ENCODE measurements around the gene DYNC1I1.
A peak's percentile ranks its signal among the peaks of the same experiment; 100 is the strongest.

DYNC1I1 gene

DNA sequence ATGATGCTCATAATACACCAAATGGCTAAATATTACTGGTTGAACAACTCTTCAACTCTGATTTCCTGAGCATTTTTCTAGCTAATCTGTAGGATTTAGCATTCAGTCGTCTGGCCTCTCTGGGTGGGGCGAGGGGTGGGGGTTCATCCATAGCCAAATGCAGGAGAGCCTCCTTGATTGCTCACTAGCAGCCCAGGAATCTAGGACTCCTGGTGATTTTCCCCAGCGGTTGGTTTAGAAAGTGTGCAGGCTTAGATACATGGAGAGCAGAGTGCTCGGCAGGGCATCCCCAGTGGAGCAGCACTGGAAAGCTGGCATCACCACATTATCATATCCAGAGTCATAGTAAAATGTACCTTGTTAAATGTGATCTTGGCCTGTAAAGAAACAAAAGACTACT lies 136.1 kb downstream of the DYNC1I1 start:
- no peak overlapping the region for H3K27ac ChIP-seq
- TF ChIP-seq, protein P1, sequence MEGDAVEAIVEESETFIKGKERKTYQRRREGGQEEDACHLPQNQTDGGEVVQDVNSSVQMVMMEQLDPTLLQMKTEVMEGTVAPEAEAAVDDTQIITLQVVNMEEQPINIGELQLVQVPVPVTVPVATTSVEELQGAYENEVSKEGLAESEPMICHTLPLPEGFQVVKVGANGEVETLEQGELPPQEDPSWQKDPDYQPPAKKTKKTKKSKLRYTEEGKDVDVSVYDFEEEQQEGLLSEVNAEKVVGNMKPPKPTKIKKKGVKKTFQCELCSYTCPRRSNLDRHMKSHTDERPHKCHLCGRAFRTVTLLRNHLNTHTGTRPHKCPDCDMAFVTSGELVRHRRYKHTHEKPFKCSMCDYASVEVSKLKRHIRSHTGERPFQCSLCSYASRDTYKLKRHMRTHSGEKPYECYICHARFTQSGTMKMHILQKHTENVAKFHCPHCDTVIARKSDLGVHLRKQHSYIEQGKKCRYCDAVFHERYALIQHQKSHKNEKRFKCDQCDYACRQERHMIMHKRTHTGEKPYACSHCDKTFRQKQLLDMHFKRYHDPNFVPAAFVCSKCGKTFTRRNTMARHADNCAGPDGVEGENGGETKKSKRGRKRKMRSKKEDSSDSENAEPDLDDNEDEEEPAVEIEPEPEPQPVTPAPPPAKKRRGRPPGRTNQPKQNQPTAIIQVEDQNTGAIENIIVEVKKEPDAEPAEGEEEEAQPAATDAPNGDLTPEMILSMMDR (conservative IDR thresholded peaks at IDR 0.05), result no peak

DNA sequence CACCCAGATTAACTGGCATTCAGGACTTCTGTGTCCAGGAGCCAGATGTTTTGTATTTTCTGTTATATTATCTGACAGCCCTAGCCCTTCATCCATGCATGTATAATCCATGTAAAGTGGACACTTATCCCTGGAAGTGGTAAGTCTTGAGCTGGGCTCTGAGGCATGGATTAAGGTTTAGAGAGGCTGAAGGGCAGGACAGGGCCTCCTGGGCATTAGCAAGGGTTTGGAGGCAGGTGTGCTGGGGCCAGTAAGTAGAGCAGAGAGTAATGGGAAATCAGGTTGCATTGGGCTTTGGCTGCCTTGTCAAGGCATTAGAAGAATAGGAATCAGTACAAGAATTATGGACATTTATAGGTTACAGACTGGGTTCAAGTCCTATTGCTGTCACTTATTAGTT lies 138.0 kb downstream of the DYNC1I1 start:
- TF ChIP-seq, protein P1 (conservative IDR thresholded peaks at IDR 0.05), result no peak
- H3K27ac ChIP-seq, result no peak overlapping the region

DNA sequence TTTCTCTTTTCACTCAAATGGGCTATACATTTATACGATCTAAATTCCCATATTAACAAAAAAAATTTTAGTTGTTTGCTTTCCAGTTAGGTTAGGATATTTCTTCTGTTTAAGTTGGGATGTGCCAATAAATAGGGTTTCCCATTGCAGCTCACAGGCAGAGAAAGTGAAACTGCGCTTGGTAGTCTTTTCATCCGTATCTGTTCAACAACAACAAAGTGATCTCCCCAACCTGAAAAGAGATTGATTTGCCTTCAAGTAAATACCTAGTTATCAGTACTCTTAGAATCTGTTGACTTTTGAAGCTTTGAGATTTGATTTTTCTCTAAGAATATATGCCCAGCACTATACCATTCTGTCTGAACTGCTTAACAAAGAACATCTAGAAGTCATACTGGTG lies 143.4 kb downstream of the DYNC1I1 start:
- no peak overlapping the region for H3K27ac ChIP-seq
- TF ChIP-seq, protein P1 (conservative IDR thresholded peaks at IDR 0.05), result no peak

DNA sequence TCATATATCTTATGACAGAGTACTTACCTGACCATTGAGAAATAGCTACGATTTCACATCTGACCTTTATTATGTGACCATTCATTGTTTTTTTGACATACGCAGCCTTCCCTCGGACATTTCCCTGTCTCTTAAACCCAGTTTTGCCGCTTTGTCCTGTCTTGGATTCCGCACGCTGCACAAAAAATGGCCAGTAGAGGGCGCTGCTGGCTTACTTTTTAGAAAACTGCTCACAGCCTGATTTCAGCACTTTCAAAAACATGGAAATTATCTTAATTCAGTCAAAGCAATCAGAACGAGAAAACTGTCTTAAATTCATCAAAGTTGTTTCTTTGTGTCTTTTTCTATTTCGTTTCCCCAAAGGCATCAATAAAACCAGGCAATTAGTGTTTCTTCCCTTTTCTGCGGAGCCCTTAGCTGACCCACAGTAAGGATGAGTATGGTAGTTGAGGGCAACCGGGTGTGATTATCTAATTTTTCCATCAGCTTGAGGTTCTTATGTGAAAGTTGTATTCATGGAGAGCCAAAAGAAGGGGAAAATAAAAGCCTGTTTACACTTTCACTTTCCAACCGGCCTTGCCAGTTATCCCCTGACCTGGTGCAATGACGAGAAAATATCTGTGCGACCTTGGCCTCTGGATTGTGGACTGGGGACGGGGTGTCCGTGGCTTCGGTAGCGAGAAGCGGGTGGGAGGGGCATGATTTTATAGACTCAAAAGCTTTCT lies 144.4 kb downstream of the DYNC1I1 start:
- H3K27ac ChIP-seq, result peak overlapping the region; percentile 44
- TF ChIP-seq, protein P1 (conservative IDR thresholded peaks at IDR 0.05), result peak; percentile 90

DNA sequence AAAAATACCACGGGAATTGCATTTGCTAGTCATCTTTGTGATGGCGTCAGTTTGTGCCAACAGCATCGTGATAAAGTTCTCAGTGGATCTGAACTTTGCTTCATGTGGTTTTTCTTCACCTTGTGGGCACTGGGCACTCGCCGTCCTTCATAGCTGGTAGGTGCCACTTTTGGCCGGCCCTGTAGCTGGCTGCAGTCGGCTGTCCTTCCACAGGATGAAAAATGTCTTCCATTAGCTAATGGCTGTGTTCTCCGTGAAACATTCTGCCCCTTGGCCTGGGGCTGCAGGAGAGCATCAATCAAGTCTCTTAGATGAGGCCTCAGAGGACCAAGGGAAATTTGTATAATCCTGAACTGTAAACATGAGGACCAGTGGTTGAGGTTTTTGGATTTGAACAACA lies 145.3 kb downstream of the DYNC1I1 start:
- TF ChIP-seq, protein P1 (conservative IDR thresholded peaks at IDR 0.05), result no peak
- peak overlapping the region; percentile 44; the same call in 1 of the 2 replicates for H3K27ac ChIP-seq

DNA sequence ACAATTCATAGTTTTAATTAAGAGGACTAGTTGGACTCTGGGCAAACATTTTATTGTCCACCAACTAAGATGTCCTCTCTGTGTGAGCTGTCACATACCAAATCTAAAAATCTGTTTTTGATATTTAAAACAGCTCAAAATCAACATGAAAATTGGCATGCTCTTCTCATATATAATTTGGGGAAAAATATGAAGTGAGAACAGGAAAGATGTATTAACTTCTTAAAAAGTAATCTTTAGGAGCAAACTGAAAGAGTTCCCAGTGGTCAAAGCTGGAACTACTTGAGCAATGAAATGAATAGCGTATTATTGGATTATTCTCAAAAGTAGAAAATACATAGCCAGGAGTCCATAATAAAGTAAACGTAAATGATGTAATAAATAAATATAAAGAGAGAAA lies 147.2 kb downstream of the DYNC1I1 start:
- H3K27ac ChIP-seq, result no peak overlapping the region
- TF ChIP-seq, protein P1 (conservative IDR thresholded peaks at IDR 0.05), result peak; percentile 50

DNA sequence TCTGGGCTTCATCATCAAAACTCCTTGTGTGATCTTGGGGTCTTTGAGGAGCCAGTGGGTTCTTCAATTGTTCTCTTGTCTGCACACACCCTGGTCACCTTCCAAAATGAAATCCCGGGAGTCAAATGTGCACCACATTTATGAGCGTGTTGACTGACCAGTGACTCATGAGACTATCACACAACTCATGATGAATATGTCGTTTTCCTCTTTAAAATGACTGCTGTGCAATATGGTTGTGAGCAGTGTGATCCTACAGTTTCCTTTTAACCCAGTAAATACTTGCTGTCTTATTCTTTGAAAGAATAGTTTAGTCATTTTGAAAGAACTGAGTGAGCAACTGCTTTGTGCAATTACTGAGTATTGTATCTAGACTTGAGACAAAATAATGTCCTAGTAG lies 149.2 kb downstream of the DYNC1I1 start:
- TF ChIP-seq, protein P1 (conservative IDR thresholded peaks at IDR 0.05), result no peak
- no peak overlapping the region for H3K27ac ChIP-seq
